MM.1S (cell line): Measurements from ENCODE around the gene FAM83E.

Source experiments
- CTCF ChIP-seq: fragments of 300-600 bp; sonication (generic); IDR thresholded peaks from 2 replicates; pipeline ENCODE4 v1.5.1; 2016; ENCODE audit warnings: antibody characterized with exemption, low read length, mixed read lengths
- EZH2phosphoT487 ChIP-seq: fragments of 300-600 bp; sonication (generic); IDR thresholded peaks from 2 replicates; pipeline ENCODE4 v1.6.1; 2018; ENCODE audit warnings: antibody characterized with exemption, low read length

GRCh38 chr19:48596237-48596636, 18.6 kb downstream of the FAM83E start:
- TF ChIP-seq CTCF (no peak), EZH2phosphoT487 (no peak)
